Stimulated activated CD8-positive, alpha-beta memory T cell treated with anti-CD3 and anti-CD28 coated beads, Interleukin-4, amount 100 ng/mL, for 48 hours (primary cell): Measurements from ENCODE around the gene IL16.
"Not testable (repeated sequence)": the region's sequence is repeated elsewhere in the genome, so short reads cannot be mapped to it uniquely, and the experiment has no call there.

ENCODE experiments used
- DNase-seq: peaks from one replicate; pipeline ENCODE4 v3.0.0-alpha.2; 2020

Gene IL16

DNA sequence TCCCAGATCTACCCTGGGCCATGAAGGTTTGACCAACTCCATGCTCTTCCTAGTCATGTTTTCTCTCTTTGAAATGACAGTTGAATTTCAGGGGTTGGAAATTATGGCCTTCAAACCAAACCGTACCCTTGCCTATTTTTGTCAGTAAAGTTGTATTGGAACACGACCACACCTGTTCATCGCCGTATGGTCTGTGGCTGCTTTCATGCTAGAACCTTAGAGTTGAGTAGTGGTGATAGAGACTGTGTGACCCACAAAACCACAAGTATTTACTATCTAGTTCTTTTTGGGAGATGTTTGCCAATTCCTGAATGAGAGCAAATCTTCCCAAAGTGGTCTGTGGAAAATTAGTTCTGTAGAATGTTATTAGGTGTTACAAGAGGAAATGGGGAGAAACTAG, 151.2 kb downstream of the IL16 start:
- no peak for DNase-seq

GRCh38 chr15:81348691-81349090, 152.0 kb downstream of the IL16 start:
- DNase-seq, result not testable (repeated sequence)

- DNase-seq, result no peak
Observed at GRCh38 chr15:81349271-81349670, 152.6 kb downstream of the IL16 start.

GRCh38 chr15:81351651-81352050, 155.0 kb downstream of the IL16 start:
- no peak for DNase-seq

- no peak for DNase-seq
Observed at GRCh38 chr15:81356252-81356651, 159.6 kb downstream of the IL16 start.

GRCh38 chr15:81357180-81357686, 160.6 kb downstream of the IL16 start:
- DNase-seq, result no peak

DNA sequence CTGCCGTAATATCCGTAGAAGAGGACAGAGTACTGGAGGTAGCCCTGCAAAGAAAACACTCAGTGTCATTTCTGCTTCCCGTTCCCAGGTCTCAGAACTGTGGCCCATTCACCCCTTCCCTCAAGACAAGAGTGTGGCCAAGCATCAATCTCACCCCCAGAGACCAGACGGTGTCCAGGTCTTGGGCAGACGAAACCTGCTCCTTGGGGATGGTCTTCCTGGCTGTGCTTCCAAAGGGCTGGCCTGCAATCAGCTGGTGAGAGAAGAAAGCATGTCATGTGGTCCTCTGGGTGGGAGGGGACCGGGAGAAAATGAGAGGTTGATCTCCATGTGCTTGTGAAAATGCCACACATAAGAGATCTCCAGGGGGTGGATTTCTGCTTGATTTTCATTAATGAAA, 161.6 kb downstream of the IL16 start:
- DNase-seq, result no peak

DNA sequence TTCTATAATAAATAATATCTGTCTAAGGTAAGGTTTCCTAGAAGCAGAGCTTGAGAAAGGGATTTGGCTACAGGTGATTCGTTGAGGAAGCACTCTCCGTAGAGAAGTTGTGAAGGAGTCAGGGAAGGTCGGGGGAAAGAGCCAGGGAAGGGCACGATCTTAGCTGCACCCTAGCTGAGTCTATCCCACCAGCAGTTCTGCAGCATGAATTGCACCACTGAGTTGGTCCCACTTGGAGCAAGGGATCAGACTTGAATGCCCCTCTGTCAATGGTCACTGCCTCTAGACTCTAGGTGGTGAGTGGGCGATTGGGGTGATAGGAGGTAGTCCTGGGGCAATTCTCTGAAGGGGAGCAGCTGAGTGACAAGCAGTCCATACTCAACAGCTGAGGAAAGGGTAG, 163.8 kb downstream of the IL16 start:
- no peak for DNase-seq

DNA sequence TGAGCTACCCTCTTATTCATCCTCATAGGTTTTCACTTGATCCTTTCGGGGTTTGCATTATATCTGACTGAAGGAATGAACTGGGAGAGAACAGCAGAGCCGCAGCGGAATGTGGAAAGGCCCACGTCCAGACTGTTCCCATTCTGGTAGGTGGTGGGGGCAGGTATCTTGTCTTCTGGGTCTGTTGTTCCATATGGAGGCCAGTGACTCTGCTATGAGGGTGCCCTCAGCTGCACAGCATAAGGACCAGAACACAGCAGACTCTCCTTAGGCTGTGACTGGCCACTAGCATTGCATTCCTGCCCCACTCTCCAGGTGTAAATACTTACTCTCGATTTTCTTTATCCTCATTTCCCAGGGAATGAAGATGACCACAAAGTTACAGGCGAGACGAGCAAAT, 165.2 kb downstream of the IL16 start:
- DNase-seq, result no peak

GRCh38 chr15:81362790-81363189, 166.1 kb downstream of the IL16 start:
- DNase-seq, result no peak

DNA sequence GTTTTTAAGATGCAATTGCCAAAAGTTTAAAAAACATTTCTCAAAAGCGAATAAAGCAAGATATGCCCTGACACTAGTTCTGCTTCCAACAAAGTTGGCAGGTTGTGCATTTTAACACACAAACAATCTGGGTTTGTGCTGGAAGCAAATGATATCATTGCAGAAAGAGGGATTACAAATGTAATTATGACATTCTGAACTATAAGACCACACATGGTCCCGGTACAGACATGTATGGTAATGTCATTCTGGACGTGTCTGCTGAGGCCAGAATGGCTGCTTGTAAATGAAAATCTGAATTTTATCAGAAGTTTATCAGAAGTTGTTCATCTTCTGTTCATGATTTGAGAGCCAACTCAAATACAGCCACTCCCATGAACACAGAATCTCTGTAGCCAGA, 166.6 kb downstream of the IL16 start:
- no peak for DNase-seq
